ENCODE measurements around the gene TSEN54.

TSEN54 gene

GRCh38 chr17:75542728-75543336 lies 26.5 kb downstream of the TSEN54 start:
- DNase-seq (ENCODE audit: low read depth in 1 of 2, low spot score in 1 of 2): no peak

- no peak for DNase-seq (ENCODE audit: low read depth in 1 of 2, low spot score in 1 of 2)
Observed at GRCh38 chr17:75544250-75544649, 27.9 kb downstream of the TSEN54 start.

GRCh38 chr17:75546181-75546580 lies 29.9 kb downstream of the TSEN54 start:
- no peak for DNase-seq (ENCODE audit: low read depth in 1 of 2, low spot score in 1 of 2)

GRCh38 chr17:75547091-75547490 lies 30.8 kb downstream of the TSEN54 start:
- no peak for DNase-seq (ENCODE audit: low read depth in 1 of 2, low spot score in 1 of 2)

- no peak for DNase-seq (ENCODE audit: low read depth in 1 of 2, low spot score in 1 of 2)
Observed at GRCh38 chr17:75548813-75549212, 32.5 kb downstream of the TSEN54 start.

- no peak for DNase-seq (ENCODE audit: low read depth in 1 of 2, low spot score in 1 of 2)
Observed at GRCh38 chr17:75549246-75550138, 33.2 kb downstream of the TSEN54 start.

- no peak for DNase-seq (ENCODE audit: low read depth in 1 of 2, low spot score in 1 of 2)
Observed at GRCh38 chr17:75550139-75550465, 33.8 kb downstream of the TSEN54 start.

GRCh38 chr17:75551266-75551665 lies 34.9 kb downstream of the TSEN54 start:
- no peak for DNase-seq (ENCODE audit: low read depth in 1 of 2, low spot score in 1 of 2)

- DNase-seq (ENCODE audit: low read depth in 1 of 2, low spot score in 1 of 2): no peak
Observed at GRCh38 chr17:75552425-75553294, 36.3 kb downstream of the TSEN54 start.

- DNase-seq (ENCODE audit: low read depth in 1 of 2, low spot score in 1 of 2): no peak
Observed at GRCh38 chr17:75553295-75554110, 37.2 kb downstream of the TSEN54 start.

- DNase-seq (ENCODE audit: low read depth in 1 of 2, low spot score in 1 of 2): no peak
Observed at GRCh38 chr17:75555679-75556153, 39.4 kb downstream of the TSEN54 start.

- DNase-seq (ENCODE audit: low read depth in 1 of 2, low spot score in 1 of 2): no peak
Observed at GRCh38 chr17:75557075-75557851, 40.9 kb downstream of the TSEN54 start.

GRCh38 chr17:75557852-75558665 lies 41.7 kb downstream of the TSEN54 start:
- DNase-seq (ENCODE audit: low read depth in 1 of 2, low spot score in 1 of 2): no peak

GRCh38 chr17:75558666-75559530 lies 42.6 kb downstream of the TSEN54 start:
- no peak for DNase-seq (ENCODE audit: low read depth in 1 of 2, low spot score in 1 of 2)

GRCh38 chr17:75559958-75560533 lies 43.7 kb downstream of the TSEN54 start:
- DNase-seq (ENCODE audit: low read depth in 1 of 2, low spot score in 1 of 2): no peak

GRCh38 chr17:75561927-75562603 lies 45.7 kb downstream of the TSEN54 start:
- DNase-seq (ENCODE audit: low read depth in 1 of 2, low spot score in 1 of 2): no peak

GRCh38 chr17:75563063-75563758 lies 46.9 kb downstream of the TSEN54 start:
- DNase-seq (ENCODE audit: low read depth in 1 of 2, low spot score in 1 of 2): no peak
